Neutrophil (primary cell): Measurements from ENCODE around the gene IQCM.

Source experiments
- H3K27ac ChIP-seq: fragments of 200-600 bp; sonication (generic); 2 replicates; pipeline ENCODE4 v1.5.1; 2016; ENCODE audit warnings: mild to moderate bottlenecking, moderate library complexity
- H3K27me3 ChIP-seq: fragments of 200-600 bp; sonication (generic); 2 replicates; pipeline ENCODE4 v1.6.0; 2016; ENCODE audit warnings: mild to moderate bottlenecking
- H3K36me3 ChIP-seq: fragments of 200-600 bp; sonication (generic); 2 replicates; pipeline ENCODE4 v1.5.1; 2017
- H3K4me1 ChIP-seq, 2 experiments: fragments of 200-600 bp in 1 of 2; sonication (generic) in 1 of 2; 1 replicate in 1 of 2; 2 replicates in 1 of 2; pipeline versions ENCODE4 v1.5.1 to v1.6.1; 2013 to 2016; ENCODE audit warnings: low read depth in 1 of 2, low read length in 1 of 2, mild to moderate bottlenecking in 1 of 2, moderate library complexity in 1 of 2; ENCODE audit not compliant: control insufficient read depth in 1 of 2, insufficient read depth in 1 of 2
- H3K4me3 ChIP-seq, 2 experiments: fragments of 200-600 bp in 1 of 2; sonication (generic) in 1 of 2; 1 replicate in 1 of 2; 2 replicates in 1 of 2; pipeline ENCODE4 v1.5.1; 2013 to 2016; ENCODE audit warnings: low read depth in 1 of 2, low read length in 1 of 2, mild to moderate bottlenecking in 1 of 2, moderate library complexity in 1 of 2
- H3K9me3 ChIP-seq: fragments of 200-600 bp; sonication (generic); 2 replicates; pipeline ENCODE4 v1.5.1; 2016
- CTCF ChIP-seq: fragments of 200-600 bp; sonication (generic); IDR thresholded peaks from 2 replicates; pipeline ENCODE4 v1.5.1; 2016; ENCODE audit warnings: antibody characterized with exemption

The IQCM gene

GRCh38 chr4:149799546-149799945, 16.1 kb downstream of the IQCM start:
- H3K27me3 ChIP-seq, result no peaks in the 10 kb centered on the region
- no peak overlapping the region for H3K4me3 ChIP-seq
- H3K27ac ChIP-seq, result no peak overlapping the region
- no peaks in the 10 kb centered on the region for H3K36me3 ChIP-seq
- no peak for TF ChIP-seq CTCF
- no peaks in the 10 kb centered on the region for H3K9me3 ChIP-seq
- no peaks in the 10 kb centered on the region for H3K4me1 ChIP-seq

- no peak for TF ChIP-seq CTCF
- Histone ChIP-seq H3K27me3 (no peaks in the 10 kb centered on the region), H3K4me3 (no peak overlapping the region), H3K27ac (no peak overlapping the region), H3K36me3 (no peaks in the 10 kb centered on the region), H3K4me1 (no peaks in the 10 kb centered on the region), H3K9me3 (no peaks in the 10 kb centered on the region)
Observed at GRCh38 chr4:149796381-149796780, 19.3 kb downstream of the IQCM start.

- no peaks in the 10 kb centered on the region for H3K36me3 ChIP-seq
- H3K27ac ChIP-seq, result no peak overlapping the region
- no peak overlapping the region for H3K4me3 ChIP-seq
- TF ChIP-seq CTCF, result no peak
- H3K4me1 ChIP-seq, result no peaks in the 10 kb centered on the region
- H3K27me3 ChIP-seq, result no peaks in the 10 kb centered on the region
- no peaks in the 10 kb centered on the region for H3K9me3 ChIP-seq
Observed at GRCh38 chr4:149795256-149795655, 20.4 kb downstream of the IQCM start.

- Histone ChIP-seq H3K27me3 (no peaks in the 10 kb centered on the region), H3K36me3 (no peaks in the 10 kb centered on the region), H3K4me3 (no peak overlapping the region), H3K27ac (no peak overlapping the region), H3K4me1 (no peaks in the 10 kb centered on the region), H3K9me3 (no peaks in the 10 kb centered on the region)
- TF ChIP-seq CTCF, result no peak
Observed at GRCh38 chr4:149794352-149794751, 21.3 kb downstream of the IQCM start.

GRCh38 chr4:149793459-149793858, 22.2 kb downstream of the IQCM start:
- TF ChIP-seq CTCF, result no peak
- H3K4me3 ChIP-seq, result no peak overlapping the region

GRCh38 chr4:149791851-149792250, 23.8 kb downstream of the IQCM start:
- no peaks in the 10 kb centered on the region for H3K4me1 ChIP-seq
- no peaks in the 10 kb centered on the region for H3K36me3 ChIP-seq
- no peaks in the 10 kb centered on the region for H3K9me3 ChIP-seq
- no peak overlapping the region for H3K4me3 ChIP-seq
- no peak overlapping the region for H3K27ac ChIP-seq
- no peaks in the 10 kb centered on the region for H3K27me3 ChIP-seq
- no peak for TF ChIP-seq CTCF

More at GRCh38 chr4:149793459-149793858, 22.2 kb downstream of the IQCM start:
- Histone ChIP-seq H3K27ac (no peak overlapping the region), H3K36me3 (no peaks in the 10 kb centered on the region), H3K9me3 (no peaks in the 10 kb centered on the region), H3K27me3 (no peaks in the 10 kb centered on the region), H3K4me1 (no peaks in the 10 kb centered on the region)
